ENCODE data around the gene FOXP2.

The FOXP2 gene

GRCh38 chr7:114658216-114658615 lies 243.6 kb downstream of the FOXP2 start:
- no peaks in the 10 kb centered on the region for H3K36me3 ChIP-seq
- TF ChIP-seq CTCF (IDR thresholded peaks at IDR 0.05) = no peak
- no peaks in the 10 kb centered on the region for H3K9me3 ChIP-seq
- no peaks in the 10 kb centered on the region for H3K4me1 ChIP-seq (ENCODE audit: control insufficient read depth in 1 of 2, insufficient read depth in 1 of 2, low read depth in 1 of 2, low read length in 1 of 2)
- no peaks in the 10 kb centered on the region for H3K27me3 ChIP-seq
- H3K4me3 ChIP-seq (ENCODE audit: low read depth in 1 of 2, low read length in 1 of 2) = no peak overlapping the region
- H3K27ac ChIP-seq = no peak overlapping the region

- H3K4me1 ChIP-seq (ENCODE audit: control insufficient read depth in 1 of 2, insufficient read depth in 1 of 2, low read depth in 1 of 2, low read length in 1 of 2) = no peaks in the 10 kb centered on the region
- no peak overlapping the region for H3K4me3 ChIP-seq (ENCODE audit: low read depth in 1 of 2, low read length in 1 of 2)
- H3K27me3 ChIP-seq = no peaks in the 10 kb centered on the region
- no peaks in the 10 kb centered on the region for H3K36me3 ChIP-seq
- no peak overlapping the region for H3K27ac ChIP-seq
- H3K9me3 ChIP-seq = no peaks in the 10 kb centered on the region
- no peak for TF ChIP-seq CTCF (IDR thresholded peaks at IDR 0.05)
Observed at GRCh38 chr7:114659409-114660125, 245.0 kb downstream of the FOXP2 start.

- TF ChIP-seq CTCF (IDR thresholded peaks at IDR 0.05) = no peak
- H3K36me3 ChIP-seq = no peaks in the 10 kb centered on the region
- no peaks in the 10 kb centered on the region for H3K27me3 ChIP-seq
- no peaks in the 10 kb centered on the region for H3K4me1 ChIP-seq (ENCODE audit: control insufficient read depth in 1 of 2, insufficient read depth in 1 of 2, low read depth in 1 of 2, low read length in 1 of 2)
- H3K9me3 ChIP-seq = no peaks in the 10 kb centered on the region
- H3K27ac ChIP-seq = no peak overlapping the region
- H3K4me3 ChIP-seq (ENCODE audit: low read depth in 1 of 2, low read length in 1 of 2) = no peak overlapping the region
Observed at GRCh38 chr7:114660126-114660486, 245.5 kb downstream of the FOXP2 start.

GRCh38 chr7:114660753-114661152 lies 246.1 kb downstream of the FOXP2 start:
- Histone ChIP-seq H3K9me3 (no peaks in the 10 kb centered on the region), H3K36me3 (no peaks in the 10 kb centered on the region)
- TF ChIP-seq CTCF (IDR thresholded peaks at IDR 0.05) = no peak

GRCh38 chr7:114662002-114662677 lies 247.5 kb downstream of the FOXP2 start:
- no peak overlapping the region for H3K27ac ChIP-seq
- no peaks in the 10 kb centered on the region for H3K27me3 ChIP-seq
- H3K4me3 ChIP-seq (ENCODE audit: low read depth in 1 of 2, low read length in 1 of 2) = no peak overlapping the region
- no peaks in the 10 kb centered on the region for H3K4me1 ChIP-seq (ENCODE audit: control insufficient read depth in 1 of 2, insufficient read depth in 1 of 2, low read depth in 1 of 2, low read length in 1 of 2)
- no peak for TF ChIP-seq CTCF (IDR thresholded peaks at IDR 0.05)
- H3K9me3 ChIP-seq = no peaks in the 10 kb centered on the region
- no peaks in the 10 kb centered on the region for H3K36me3 ChIP-seq

More at GRCh38 chr7:114660753-114661152, 246.1 kb downstream of the FOXP2 start:
- Histone ChIP-seq H3K27ac (no peak overlapping the region), H3K4me1 (ENCODE audit: control insufficient read depth in 1 of 2, insufficient read depth in 1 of 2, low read depth in 1 of 2, low read length in 1 of 2) (no peaks in the 10 kb centered on the region), H3K4me3 (ENCODE audit: low read depth in 1 of 2, low read length in 1 of 2) (no peak overlapping the region), H3K27me3 (no peaks in the 10 kb centered on the region)

All from neutrophil (primary cell).